Lower lobe of right lung (tissue), 2 donors: Measurements from ENCODE around the gene ZNF224. TPM values are rescaled to one million over a fixed set of nuclear protein-coding genes. Genes with fewer than 3 reads are reported as not detected.

Source experiments
- ATAC-seq, 2 donors: fragments of 200-7000 bp; cut with Tn5 transposase; one replicate each; pipeline ENCODE4 v1.9.1; 2020 to 2022; ENCODE audit warnings: mild to moderate bottlenecking in 2 of 2, moderate library complexity in 2 of 2
- DNase-seq: peaks from one replicate; pipeline ENCODE4 v3.0.0-alpha.2; 2020
- H3K27ac ChIP-seq: fragments of 200-600 bp; one replicate; pipeline ENCODE4 v1.8.0; 2022
- H3K27me3 ChIP-seq: fragments of 200-600 bp; one replicate; pipeline ENCODE4 v1.8.0; 2022; ENCODE audit warnings: low read depth
- H3K36me3 ChIP-seq: fragments of 200-600 bp; one replicate; pipeline ENCODE4 v1.8.0; 2022; ENCODE audit warnings: mild to moderate bottlenecking
- H3K4me1 ChIP-seq: fragments of 200-600 bp; one replicate; pipeline ENCODE4 v1.8.0; 2022
- H3K4me3 ChIP-seq: fragments of 200-600 bp; one replicate; pipeline ENCODE4 v1.8.0; 2022; ENCODE audit warnings: mild to moderate bottlenecking
- H3K9me3 ChIP-seq: fragments of 200-600 bp; one replicate; pipeline ENCODE4 v1.8.0; 2022
- CTCF ChIP-seq: fragments of 200-600 bp; IDR thresholded peaks from one replicate; pipeline ENCODE4 v1.8.0; 2022; ENCODE audit warnings: antibody characterized with exemption, mild to moderate bottlenecking
- intact Hi-C: fragments of 100-400 bp; cut with DNase I; formaldehyde crosslinking; loops from one replicate; pipeline ENCODE4 v1.11.0; 2022
- long read RNA-seq: library from polyadenylated mRNA; unstranded; transcript quantifications from one replicate; pipeline ENCODE4 v2.0.0, GENCODE V29; 2021
- total RNA-seq: library from RNA; stranded (reverse); fragmentation: NEBNext Ultra II Directional; extraction: Animal tissue kit (Norgen Biotek cat#: 25700); gene quantifications from one replicate; pipeline ENCODE4 v1.2.1, GENCODE V29; 2021
- donor health status: DM: no; HTN: yes; CAD: no; lungs with severe emphysema.

The ZNF224 gene
- 31.6 TPM for total RNA-seq
- long read RNA-seq, transcript ZNF224-203 (1 exons, 1,552 nt), result minor isoform, 5 of 25 reads
- long read RNA-seq, transcript ZNF224-201 (6 exons, 3,980 nt), result major isoform, 8 of 25 reads
- long read RNA-seq, partial matches to known transcripts, result 1 of 25 reads
- long read RNA-seq, other reads (novel, unspliced or antisense), result 11 of 25 reads

- Histone ChIP-seq H3K4me3 (peak within 1 kb of the TSS; percentile 88), H3K4me1 (peaks cover 7% of the 10 kb centered on the region), H3K27ac (peak within 1 kb of the TSS; percentile 78), H3K27me3 (no peaks in the 10 kb centered on the region), H3K9me3 (no peaks in the 10 kb centered on the region), H3K36me3 (peaks cover 18% of the 10 kb centered on the region)
- intact Hi-C loops, result no loop called here
- no peak for TF ChIP-seq CTCF
- DNase-seq (peak; percentile 93), ATAC-seq (peak; percentile 99 to 100)
Observed at GRCh38 chr19:44093931-44094765, at the start of gene ZNF224. Gene ZNF224 (plus strand): TSS chr19:44094361. CDS start chr19:44097874, 3,513 bp downstream.

- Histone ChIP-seq H3K27ac (peak overlapping the region; percentile 72), H3K9me3 (no peaks in the 10 kb centered on the region), H3K27me3 (peaks cover 3% of the 10 kb centered on the region), H3K4me3 (peak overlapping the region; percentile 72), H3K36me3 (no peaks in the 10 kb centered on the region), H3K4me1 (peaks cover 17% of the 10 kb centered on the region)
- ATAC-seq (peak; percentile 18 to 53), DNase-seq (no peak)
- TF ChIP-seq CTCF, result no peak
- intact Hi-C loops, result no loop called here
Observed at GRCh38 chr19:44050740-44051649, 43.2 kb upstream of the ZNF224 start.

- Histone ChIP-seq H3K9me3 (no peaks in the 10 kb centered on the region), H3K36me3 (no peaks in the 10 kb centered on the region), H3K4me3 (peak within 1 kb of the TSS; percentile 72), H3K4me1 (peaks cover 17% of the 10 kb centered on the region), H3K27ac (peak within 1 kb of the TSS; percentile 72), H3K27me3 (no peaks in the 10 kb centered on the region)
- intact Hi-C loops, result no loop called here
- DNase-seq (peak; percentile 95), ATAC-seq (peak; percentile 100)
- no peak for TF ChIP-seq CTCF
Observed at GRCh38 chr19:44051650-44052402, 42.3 kb upstream of the ZNF224 start, which contains the start of gene ZNF223. Gene ZNF223 (plus strand): TSS chr19:44052036. CDS start chr19:44055177, 3,141 bp downstream.

GRCh38 chr19:44055870-44056269 is 38.3 kb upstream of the ZNF224 start:
- no peak for ATAC-seq
- intact Hi-C loops, result no loop called here
- Histone ChIP-seq H3K36me3 (peaks cover 37% of the 10 kb centered on the region), H3K4me3 (no peak overlapping the region), H3K27ac (no peak overlapping the region), H3K9me3 (no peaks in the 10 kb centered on the region), H3K27me3 (no peaks in the 10 kb centered on the region), H3K4me1 (peaks cover 15% of the 10 kb centered on the region)
- no peak for DNase-seq
- no peak for TF ChIP-seq CTCF
